ENCODE results near the gene RNF113B. TPM values are rescaled to one million over a fixed set of nuclear protein-coding genes. Genes with fewer than 3 reads are reported as not detected.

RNF113B gene
- polyA plus RNA-seq, 6 donors from 2014 or later = not detected

GRCh38 chr13:98181111-98181815 is 4.2 kb upstream of the RNF113B start:
- Mint-ChIP-seq H3K4me1 (no peaks in the 10 kb centered on the region), H3K9me3 (peaks cover 0 to 13% (median 0%) of the 10 kb centered on the region in 7 donors), H3K27me3 (peaks cover 0 to 7% (median 4%) of the 10 kb centered on the region in 3 donors), H3K4me3 (no peak overlapping the region), H3K36me3 (no peaks in the 10 kb centered on the region), H3K27ac (no peak overlapping the region)
- ATAC-seq (ENCODE audit: low read depth in 2 of 2) = no peak
- no peak for DNase-seq

- Mint-ChIP-seq H3K36me3 (no peaks in the 10 kb centered on the region), H3K4me3 (no peak overlapping the region), H3K4me1 (no peaks in the 10 kb centered on the region), H3K9me3 (peaks cover 0 to 13% (median 0%) of the 10 kb centered on the region in 7 donors), H3K27ac (peak overlapping the region in 1 of 6 donors; percentile 39), H3K27me3 (peaks cover 0 to 7% (median 0%) of the 10 kb centered on the region in 3 donors)
- ATAC-seq (ENCODE audit: low read depth in 2 of 2) = no peak
- no peak for DNase-seq
These were observed 3.0 kb upstream of the RNF113B start for GRCh38 chr13:98180092-98180491.

DNA sequence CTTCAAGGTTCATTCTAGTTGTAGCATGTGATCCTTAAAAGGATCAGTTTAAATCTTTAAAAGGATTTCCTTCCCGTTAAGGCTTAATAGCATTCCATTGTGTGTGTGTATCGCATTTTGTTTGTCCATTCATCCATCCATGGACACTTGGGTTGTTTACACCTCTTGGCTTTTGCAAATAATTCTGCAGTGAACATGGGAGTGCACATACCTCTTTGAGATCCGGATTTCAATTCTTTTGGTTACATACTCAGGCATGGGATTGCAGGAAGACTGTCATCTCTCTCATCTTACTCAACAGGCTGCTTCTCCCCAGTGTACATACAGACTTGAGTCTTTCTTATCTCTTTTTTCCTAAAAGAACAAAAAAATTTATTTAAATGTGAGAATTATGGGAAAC is 1.2 kb downstream of the RNF113B start:
- Mint-ChIP-seq H3K27me3 (peaks cover 0 to 22% (median 19%) of the 10 kb centered on the region in 3 donors), H3K4me3 (no peak overlapping the region), H3K27ac (no peak overlapping the region), H3K36me3 (no peaks in the 10 kb centered on the region), H3K4me1 (no peaks in the 10 kb centered on the region), H3K9me3 (peaks cover 0 to 13% (median 0%) of the 10 kb centered on the region in 7 donors)
- no peak for DNase-seq
- no peak for ATAC-seq (ENCODE audit: low read depth in 2 of 2)

DNA sequence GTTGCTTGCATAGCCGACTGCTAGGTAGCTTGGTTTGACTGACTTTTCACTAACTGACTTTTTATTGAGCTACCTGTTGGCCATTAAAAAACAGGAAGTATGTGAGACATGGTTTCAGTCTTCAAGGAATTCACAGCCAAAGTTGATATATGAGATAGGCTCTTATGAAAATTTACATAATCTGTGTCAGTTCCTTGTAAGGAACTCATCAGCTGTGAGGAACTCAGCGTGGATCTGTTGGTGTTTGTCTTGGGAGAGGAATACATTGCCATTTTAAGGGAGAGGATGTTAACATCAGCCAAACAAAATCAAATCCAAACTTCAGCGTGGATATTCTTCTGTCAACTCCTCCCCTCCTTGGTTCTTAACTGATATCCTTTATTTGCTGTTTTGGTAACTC is 2.0 kb downstream of the RNF113B start:
- Mint-ChIP-seq H3K36me3 (no peaks in the 10 kb centered on the region), H3K27me3 (peaks cover 0 to 22% (median 22%) of the 10 kb centered on the region in 3 donors), H3K4me1 (no peaks in the 10 kb centered on the region), H3K4me3 (no peak overlapping the region), H3K27ac (no peak overlapping the region), H3K9me3 (peaks cover 0 to 6% (median 0%) of the 10 kb centered on the region in 7 donors)
- ATAC-seq (ENCODE audit: low read depth in 2 of 2) = no peak
- no peak for DNase-seq

GRCh38 chr13:98174307-98174706 is 2.8 kb downstream of the RNF113B start:
- H3K36me3 Mint-ChIP-seq = no peaks in the 10 kb centered on the region
- ATAC-seq (ENCODE audit: low read depth in 2 of 2) = no peak
- no peaks in the 10 kb centered on the region for H3K4me1 Mint-ChIP-seq
- peaks cover 0 to 4% (median 0%) of the 10 kb centered on the region in 7 donors for H3K9me3 Mint-ChIP-seq
- no peak overlapping the region for H3K27ac Mint-ChIP-seq
- peaks cover 0 to 25% (median 22%) of the 10 kb centered on the region in 3 donors for H3K27me3 Mint-ChIP-seq
- H3K4me3 Mint-ChIP-seq = no peak overlapping the region
- DNase-seq = no peak

GRCh38 chr13:98173431-98174152 is 3.5 kb downstream of the RNF113B start:
- no peak for ATAC-seq (ENCODE audit: low read depth in 2 of 2)
- Mint-ChIP-seq H3K4me3 (no peak overlapping the region), H3K9me3 (peaks cover 0 to 4% (median 0%) of the 10 kb centered on the region in 7 donors), H3K27ac (no peak overlapping the region), H3K4me1 (no peaks in the 10 kb centered on the region), H3K36me3 (no peaks in the 10 kb centered on the region), H3K27me3 (peaks cover 2 to 32% (median 22%) of the 10 kb centered on the region in 3 donors)
- DNase-seq = no peak

DNA sequence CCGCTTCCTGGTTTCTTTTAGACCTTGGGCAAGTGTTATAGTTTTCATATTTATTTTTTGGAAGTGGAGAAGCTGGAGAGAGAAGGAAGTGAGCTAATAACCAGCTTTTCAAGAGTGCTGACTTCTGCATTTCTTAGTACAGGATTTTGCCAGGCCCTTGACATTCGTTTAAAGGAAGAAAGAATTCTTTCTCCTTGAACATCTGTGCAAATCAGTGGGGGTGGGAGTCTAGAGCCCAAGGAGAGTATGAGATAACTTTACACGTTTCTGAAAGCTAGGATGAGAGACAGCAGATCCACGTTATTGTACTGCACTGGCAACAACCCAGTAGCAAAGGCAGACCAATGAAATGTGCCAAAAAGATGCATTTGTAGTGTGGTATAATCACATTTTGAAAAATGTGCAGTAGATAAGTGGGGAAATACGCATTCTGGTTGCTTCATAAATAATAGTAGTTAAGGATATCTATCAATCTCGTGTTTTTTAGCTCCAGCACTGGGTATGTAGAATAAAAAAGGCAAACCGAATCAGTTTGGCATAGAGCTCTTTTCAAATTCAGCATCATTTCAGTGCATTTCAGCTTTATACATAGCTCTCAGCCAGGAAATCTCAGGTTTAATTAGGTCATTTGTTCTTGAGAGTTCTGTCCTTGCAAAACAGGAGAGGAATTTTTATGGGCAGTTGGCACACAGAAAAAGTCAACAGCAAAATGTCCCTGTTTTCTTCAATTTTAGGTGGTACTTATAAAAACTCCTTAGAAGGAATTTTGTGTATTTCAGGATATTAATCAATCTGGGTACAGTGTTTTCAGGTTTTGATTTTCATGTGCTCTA is 4.3 kb downstream of the RNF113B start:
- peaks cover 0 to 4% (median 0%) of the 10 kb centered on the region in 7 donors for H3K9me3 Mint-ChIP-seq
- peaks cover 6 to 37% (median 22%) of the 10 kb centered on the region in 3 donors for H3K27me3 Mint-ChIP-seq
- no peaks in the 10 kb centered on the region for H3K4me1 Mint-ChIP-seq
- DNase-seq (no peak), ATAC-seq (ENCODE audit: low read depth in 2 of 2) (no peak)
- H3K4me3 Mint-ChIP-seq = no peak overlapping the region
- H3K36me3 Mint-ChIP-seq = no peaks in the 10 kb centered on the region
- H3K27ac Mint-ChIP-seq = no peak overlapping the region

DNA sequence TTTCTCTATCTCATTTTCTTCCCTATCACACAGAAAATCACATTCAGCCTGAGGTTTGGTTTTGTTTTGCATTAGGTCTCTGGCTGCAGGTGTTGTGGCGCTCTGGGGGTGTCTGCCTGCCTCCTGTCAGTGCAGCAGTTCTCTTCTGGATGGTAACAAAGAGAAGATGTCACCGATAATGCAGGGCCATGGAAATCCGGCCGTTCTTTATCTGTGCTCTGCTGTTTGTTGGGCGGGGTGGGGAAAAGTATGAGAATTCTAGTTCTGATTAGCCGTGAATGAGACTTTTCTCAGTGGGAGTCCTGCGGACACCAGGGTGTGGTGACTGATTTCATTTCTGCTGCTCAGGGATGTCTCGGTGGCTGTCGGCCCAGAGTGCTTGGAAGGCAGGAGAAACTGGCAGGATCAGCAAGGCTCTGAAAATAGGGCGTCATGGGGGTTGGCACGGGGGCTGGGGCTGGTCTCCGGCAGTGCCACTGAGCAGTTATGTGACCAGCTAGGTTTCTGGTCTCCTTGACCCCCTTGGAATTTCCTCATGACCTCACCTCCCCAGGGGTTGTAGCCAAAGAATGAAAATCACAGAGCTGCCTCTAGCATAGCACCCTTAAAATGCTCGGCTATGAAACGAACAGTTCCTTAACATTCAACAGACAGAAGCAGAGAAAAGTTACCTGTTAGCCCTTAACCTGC is 5.0 kb downstream of the RNF113B start:
- peaks cover 6 to 37% (median 22%) of the 10 kb centered on the region in 3 donors for H3K27me3 Mint-ChIP-seq
- H3K27ac Mint-ChIP-seq = no peak overlapping the region
- DNase-seq = no peak
- H3K4me3 Mint-ChIP-seq = no peak overlapping the region
- H3K4me1 Mint-ChIP-seq = no peaks in the 10 kb centered on the region
- H3K36me3 Mint-ChIP-seq = no peaks in the 10 kb centered on the region
- peaks cover 0 to 2% (median 0%) of the 10 kb centered on the region in 7 donors for H3K9me3 Mint-ChIP-seq
- no peak for ATAC-seq (ENCODE audit: low read depth in 2 of 2)

- H3K4me3 Mint-ChIP-seq = no peak overlapping the region
- no peaks in the 10 kb centered on the region for H3K4me1 Mint-ChIP-seq
- no peak for ATAC-seq (ENCODE audit: low read depth in 2 of 2)
- peaks cover 6 to 37% (median 28%) of the 10 kb centered on the region in 3 donors for H3K27me3 Mint-ChIP-seq
- no peak overlapping the region for H3K27ac Mint-ChIP-seq
- no peaks in the 10 kb centered on the region for H3K36me3 Mint-ChIP-seq
- peaks cover 0 to 2% (median 0%) of the 10 kb centered on the region in 7 donors for H3K9me3 Mint-ChIP-seq
- no peak for DNase-seq
These were observed 7.7 kb downstream of the RNF113B start for GRCh38 chr13:98169331-98169730.

- DNase-seq = no peak
- ATAC-seq (ENCODE audit: low read depth in 2 of 2) = no peak
- no peak overlapping the region for H3K27ac Mint-ChIP-seq
- peaks cover 0 to 4% (median 3%) of the 10 kb centered on the region in 7 donors for H3K9me3 Mint-ChIP-seq
- H3K4me3 Mint-ChIP-seq = no peak overlapping the region
- no peaks in the 10 kb centered on the region for H3K4me1 Mint-ChIP-seq
- H3K27me3 Mint-ChIP-seq = peaks cover 6 to 24% (median 11%) of the 10 kb centered on the region in 3 donors
- H3K36me3 Mint-ChIP-seq = no peaks in the 10 kb centered on the region
These were observed 14.1 kb downstream of the RNF113B start for GRCh38 chr13:98162935-98163334.

GRCh38 chr13:98158172-98158899 is 18.7 kb downstream of the RNF113B start:
- Mint-ChIP-seq H3K36me3 (no peaks in the 10 kb centered on the region), H3K4me3 (no peak overlapping the region), H3K9me3 (peaks cover 0 to 4% (median 3%) of the 10 kb centered on the region in 7 donors), H3K4me1 (no peaks in the 10 kb centered on the region), H3K27ac (no peak overlapping the region), H3K27me3 (peaks cover 18 to 25% (median 24%) of the 10 kb centered on the region in 3 donors)
- ATAC-seq (ENCODE audit: low read depth in 2 of 2) (no peak), DNase-seq (no peak)

GRCh38 chr13:98157609-98158008 is 19.5 kb downstream of the RNF113B start:
- Mint-ChIP-seq H3K9me3 (peaks cover 0 to 4% (median 0%) of the 10 kb centered on the region in 7 donors), H3K36me3 (no peaks in the 10 kb centered on the region), H3K27ac (no peak overlapping the region), H3K27me3 (peaks cover 21 to 32% (median 29%) of the 10 kb centered on the region in 3 donors), H3K4me3 (no peak overlapping the region), H3K4me1 (no peaks in the 10 kb centered on the region)
- ATAC-seq (ENCODE audit: low read depth in 2 of 2) (no peak), DNase-seq (no peak)
